ENCODE data around the gene MAT2A. TPM values are rescaled to one million over a fixed set of nuclear protein-coding genes. Genes with fewer than 3 reads are reported as not detected.

MAT2A gene
- total and polyA plus RNA-seq, 9 of the 15 experiments (the other 6 are each of a cell fraction or from before 2014, with no cell fraction given) = 130 to 1,027 (median 240) TPM

GRCh38 chr2:85538507-85539360 lies at the start of gene MAT2A (continued):
- TF ChIP-seq SMARCE1 (IDR thresholded peaks at IDR 0.05) (peak; percentile 24; the same call in 1 of the 2 replicates), CBFA2T2 (conservative IDR thresholded peaks at IDR 0.05) (0 out of 2 replicates have a peak, but pooled peaks have one; percentile 2), ZNF24 (IDR thresholded peaks at IDR 0.05) (no peak; the same call in 1 of the 2 replicates), PATZ1 (CRISPR knock-in tag; IDR thresholded peaks at IDR 0.05; ENCODE audit: borderline replicate concordance) (0 out of 2 replicates have a peak, but pooled peaks have one; percentile 3), E2F6 (IDR thresholded peaks at IDR 0.05; ENCODE audit: borderline replicate concordance in 1 of 2, extremely low read depth in 1 of 2, insufficient read depth in 1 of 2, insufficient read length in 1 of 2, low read depth in 1 of 2, low read length in 1 of 2, poor library complexity in 1 of 2, severe bottlenecking in 1 of 2) (peak; percentile 66 to 80), ZBTB12 (CRISPR knock-in tag; IDR thresholded peaks at IDR 0.05) (no peak), ZNF263 (CRISPR knock-in tag; IDR thresholded peaks at IDR 0.05; ENCODE audit: borderline replicate concordance) (no peak), ZNF511 (CRISPR knock-in tag; IDR thresholded peaks at IDR 0.05) (peak; percentile 65), SIN3B (IDR thresholded peaks at IDR 0.05; ENCODE audit: low read depth) (peak; percentile 49; the same call in 1 of the 2 replicates), PKNOX1 (IDR thresholded peaks at IDR 0.05) (no peak), NCOA1 (IDR thresholded peaks at IDR 0.05; ENCODE audit: low read depth) (peak; percentile 71), ZEB2 (IDR thresholded peaks at IDR 0.05) (0 out of 2 replicates have a peak, but pooled peaks have one; percentile 31), GATA2 (CRISPR knock-in tag; IDR thresholded peaks at IDR 0.05) (no peak), FOXP4 (CRISPR knock-in tag; IDR thresholded peaks at IDR 0.05; ENCODE audit: borderline replicate concordance) (peak; percentile 95), NRF1 (conservative IDR thresholded peaks at IDR 0.05 in 1 of 2, IDR thresholded peaks at IDR 0.05 in 1 of 2) (peak; percentile 87 to 88), POLR2H (tag; IDR thresholded peaks at IDR 0.05; ENCODE audit: low read depth) (peak; percentile 98), MEF2A (IDR thresholded peaks at IDR 0.05; ENCODE audit: control insufficient read depth, low read depth, low read length) (no peak; the same call in 1 of the 2 replicates), ESRRA (IDR thresholded peaks at IDR 0.05; ENCODE audit: borderline replicate concordance, low read depth) (peak; percentile 77; the same call in 1 of the 2 replicates)

All from K562 (cell line).